Activated T-helper 2 cell treated with anti-CD3 and anti-CD28 coated beads, Interferon-gamma antibody, Interleukin-2, Interleukin-4, amounts not matched to agents 10 μg/mL and 5 μg/mL and 100 μg/mL, durations not matched to agents 14 hours and 24 hours and 36 hours (primary cell): ENCODE measurements around the gene ARHGEF4. TPM values are rescaled to one million over a fixed set of nuclear protein-coding genes. Genes with fewer than 3 reads are reported as not detected.

Experiments used
- DNase-seq: peaks from one replicate; pipeline ENCODE4 v3.0.0; 2021; ENCODE audit warnings: low spot score
- H3K27ac Mint-ChIP-seq: one replicate; pipeline ENCODE4 v1.8.0; 2021; ENCODE audit warnings: mixed read lengths
- H3K27me3 Mint-ChIP-seq: one replicate; pipeline ENCODE4 v1.8.0; 2021; ENCODE audit warnings: low read depth, mixed read lengths
- H3K36me3 Mint-ChIP-seq: one replicate; pipeline ENCODE4 v1.8.0; 2021; ENCODE audit warnings: low read depth, mixed read lengths
- H3K4me1 Mint-ChIP-seq: one replicate; pipeline ENCODE4 v1.8.0; 2021; ENCODE audit warnings: low read depth, mixed read lengths
- H3K4me3 Mint-ChIP-seq: one replicate; pipeline ENCODE4 v1.8.0; 2021; ENCODE audit warnings: low read depth, mild to moderate bottlenecking, moderate library complexity, mixed read lengths
- H3K9me3 Mint-ChIP-seq: one replicate; pipeline ENCODE4 v1.8.0; 2021; ENCODE audit warnings: mixed read lengths
- intact Hi-C: fragments of 100-400 bp; cut with micrococcal nuclease; formaldehyde crosslinking; loops from one replicate; pipeline ENCODE4 v1.15.1; 2023
- total RNA-seq: library from RNA; stranded (reverse); gene quantifications from 2 replicates; pipeline ENCODE4 v1.2.3, GENCODE V29; 2022

Gene ARHGEF4
- total RNA-seq, 1 donor from 2014 or later: 0.11 TPM

- peaks cover 30% of the 10 kb centered on the region for H3K27me3 Mint-ChIP-seq
- H3K27ac Mint-ChIP-seq: no peak overlapping the region
- H3K9me3 Mint-ChIP-seq: no peaks in the 10 kb centered on the region
- intact Hi-C loops: no loop called here
- no peaks in the 10 kb centered on the region for H3K36me3 Mint-ChIP-seq
- no peak for DNase-seq
- no peaks in the 10 kb centered on the region for H3K4me1 Mint-ChIP-seq
- no peak overlapping the region for H3K4me3 Mint-ChIP-seq
Measured at GRCh38 chr2:130831356-130831755, 5.4 kb upstream of the ARHGEF4 start.

GRCh38 chr2:130832296-130832940, 4.3 kb upstream of the ARHGEF4 start:
- intact Hi-C loops: no loop called here
- Mint-ChIP-seq H3K27ac (no peak overlapping the region), H3K9me3 (no peaks in the 10 kb centered on the region), H3K27me3 (peaks cover 31% of the 10 kb centered on the region), H3K36me3 (no peaks in the 10 kb centered on the region), H3K4me3 (no peak overlapping the region), H3K4me1 (no peaks in the 10 kb centered on the region)
- DNase-seq: no peak

GRCh38 chr2:130834091-130834930, 2.4 kb upstream of the ARHGEF4 start:
- Mint-ChIP-seq H3K27me3 (peaks cover 42% of the 10 kb centered on the region), H3K4me1 (no peaks in the 10 kb centered on the region), H3K27ac (no peak overlapping the region), H3K9me3 (no peaks in the 10 kb centered on the region), H3K4me3 (no peak overlapping the region), H3K36me3 (no peaks in the 10 kb centered on the region)
- intact Hi-C loops: no loop called here
- no peak for DNase-seq

GRCh38 chr2:130834931-130835765, 1.6 kb upstream of the ARHGEF4 start:
- Mint-ChIP-seq H3K36me3 (no peaks in the 10 kb centered on the region), H3K27ac (no peak overlapping the region), H3K4me1 (no peaks in the 10 kb centered on the region), H3K9me3 (no peaks in the 10 kb centered on the region), H3K4me3 (no peak overlapping the region), H3K27me3 (peaks cover 46% of the 10 kb centered on the region)
- intact Hi-C loops: no loop called here
- no peak for DNase-seq

- intact Hi-C loops: no loop called here
Measured at GRCh38 chr2:130835766-130836015, 1.0 kb upstream of the ARHGEF4 start.

GRCh38 chr2:130837175-130837810, 579 bp downstream of the ARHGEF4 start:
- no peaks in the 10 kb centered on the region for H3K9me3 Mint-ChIP-seq
- no peak for DNase-seq
- H3K36me3 Mint-ChIP-seq: no peaks in the 10 kb centered on the region
- no peak overlapping the region for H3K4me3 Mint-ChIP-seq
- peaks cover 43% of the 10 kb centered on the region for H3K27me3 Mint-ChIP-seq
- H3K27ac Mint-ChIP-seq: no peak overlapping the region
- intact Hi-C loops: no loop called here
- H3K4me1 Mint-ChIP-seq: no peaks in the 10 kb centered on the region

More at GRCh38 chr2:130835766-130836015, 1.0 kb upstream of the ARHGEF4 start:
- DNase-seq: no peak
- Mint-ChIP-seq H3K9me3 (no peaks in the 10 kb centered on the region), H3K27me3 (peaks cover 46% of the 10 kb centered on the region), H3K4me3 (no peak overlapping the region), H3K36me3 (no peaks in the 10 kb centered on the region), H3K4me1 (no peaks in the 10 kb centered on the region), H3K27ac (no peak overlapping the region)

GRCh38 chr2:130837811-130838565, 1.3 kb downstream of the ARHGEF4 start:
- Mint-ChIP-seq H3K4me1 (no peaks in the 10 kb centered on the region), H3K27me3 (peaks cover 38% of the 10 kb centered on the region)
- intact Hi-C loops: no loop called here

GRCh38 chr2:130839011-130839780, 2.5 kb downstream of the ARHGEF4 start:
- H3K9me3 Mint-ChIP-seq: no peaks in the 10 kb centered on the region
- H3K4me1 Mint-ChIP-seq: no peaks in the 10 kb centered on the region
- no peaks in the 10 kb centered on the region for H3K36me3 Mint-ChIP-seq
- H3K27me3 Mint-ChIP-seq: peaks cover 36% of the 10 kb centered on the region
- no peak overlapping the region for H3K4me3 Mint-ChIP-seq
- no peak for DNase-seq
- intact Hi-C loops: no loop called here
- H3K27ac Mint-ChIP-seq: no peak overlapping the region

More at GRCh38 chr2:130837811-130838565, 1.3 kb downstream of the ARHGEF4 start:
- Mint-ChIP-seq H3K36me3 (no peaks in the 10 kb centered on the region), H3K9me3 (no peaks in the 10 kb centered on the region), H3K27ac (no peak overlapping the region), H3K4me3 (no peak overlapping the region)
- no peak for DNase-seq

GRCh38 chr2:130840506-130840905, 3.8 kb downstream of the ARHGEF4 start:
- peaks cover 27% of the 10 kb centered on the region for H3K27me3 Mint-ChIP-seq
- H3K4me3 Mint-ChIP-seq: no peak overlapping the region
- no peaks in the 10 kb centered on the region for H3K9me3 Mint-ChIP-seq
- H3K27ac Mint-ChIP-seq: no peak overlapping the region
- intact Hi-C loops: no loop called here
- DNase-seq: no peak
- H3K36me3 Mint-ChIP-seq: no peaks in the 10 kb centered on the region
- H3K4me1 Mint-ChIP-seq: no peaks in the 10 kb centered on the region

DNA sequence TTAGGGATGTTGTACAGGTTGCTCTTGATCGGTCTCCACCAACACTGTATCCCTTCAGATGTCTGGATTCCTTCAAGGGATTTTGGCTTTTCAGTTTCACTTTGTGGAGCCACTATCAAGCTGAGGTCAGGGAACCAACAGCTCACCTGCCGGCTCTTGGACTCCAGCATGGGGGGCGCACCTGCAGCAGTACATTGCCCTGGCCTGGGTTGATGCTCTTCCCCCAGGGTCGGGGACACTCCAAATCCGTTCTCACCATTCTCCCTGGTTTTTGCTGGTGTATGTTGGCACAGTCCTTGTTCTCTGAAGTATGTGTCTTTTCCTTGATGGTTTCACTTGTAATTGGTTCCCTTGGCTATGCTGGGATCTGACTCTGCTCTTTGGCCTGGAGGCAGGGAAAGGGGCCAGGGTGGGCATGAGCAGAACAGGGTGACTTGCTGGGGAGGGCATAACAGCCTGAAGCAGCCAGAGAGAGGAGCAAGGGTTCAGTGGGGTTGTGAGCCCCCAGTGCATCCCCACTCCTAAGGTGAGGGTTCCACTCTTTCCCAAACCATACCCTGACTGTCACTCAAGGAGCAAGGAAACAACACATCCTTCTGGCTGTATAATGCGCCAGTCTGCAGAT, 5.1 kb downstream of the ARHGEF4 start:
- Mint-ChIP-seq H3K4me1 (no peaks in the 10 kb centered on the region), H3K9me3 (no peaks in the 10 kb centered on the region), H3K27ac (no peak overlapping the region), H3K27me3 (peaks cover 19% of the 10 kb centered on the region), H3K36me3 (no peaks in the 10 kb centered on the region), H3K4me3 (no peak overlapping the region)
- DNase-seq: no peak
- intact Hi-C loops: no loop called here

- DNase-seq: no peak
- Mint-ChIP-seq H3K9me3 (no peaks in the 10 kb centered on the region), H3K36me3 (no peaks in the 10 kb centered on the region), H3K4me1 (no peaks in the 10 kb centered on the region), H3K27ac (no peak overlapping the region), H3K4me3 (no peak overlapping the region), H3K27me3 (peaks cover 19% of the 10 kb centered on the region)
- intact Hi-C loops: no loop called here
Measured at GRCh38 chr2:130842770-130843169, 6.1 kb downstream of the ARHGEF4 start.
